Right atrium auricular region (tissue), 2 donors: ENCODE data around the gene AAK1. TPM values are rescaled to one million over a fixed set of nuclear protein-coding genes. Genes with fewer than 3 reads are reported as not detected.

Source experiments
- DNase-seq: peaks from one replicate; pipeline ENCODE4 v3.0.0-alpha.2; 2019; ENCODE audit warnings: low spot score
- H3K27ac ChIP-seq, 2 donors: fragments of 200-600 bp; sonication (generic); 1 replicate in 1 of 2; 2 replicates in 1 of 2; pipeline ENCODE4 v1.5.1; 2016 to 2019
- H3K27me3 ChIP-seq, 2 donors: fragments of 200-600 bp; sonication (generic); one replicate each; pipeline versions ENCODE4 v1.5.1 to v1.6.0; 2017 to 2019
- H3K36me3 ChIP-seq: fragments of 200-600 bp; sonication (generic); one replicate; pipeline ENCODE4 v1.5.1; 2016
- H3K4me1 ChIP-seq, 2 donors: fragments of 200-600 bp; sonication (generic); one replicate each; pipeline versions ENCODE4 v1.5.1 to v1.6.0; 2017 to 2019
- H3K4me3 ChIP-seq, 2 donors: fragments of 200-600 bp; sonication (generic); 1 replicate in 1 of 2; 2 replicates in 1 of 2; pipeline ENCODE4 v1.5.1; 2017 to 2019; ENCODE audit warnings: mild to moderate bottlenecking in 1 of 2, moderate library complexity in 1 of 2
- H3K9me3 ChIP-seq, 2 donors: fragments of 200-600 bp; sonication (generic); one replicate each; pipeline ENCODE4 v1.5.1; 2019
- total RNA-seq, 2 donors: library from RNA; depleted of rRNA; stranded (reverse); fragments of >200 nt; gene quantifications; one replicate each; pipeline ENCODE4 v1.1.0, GENCODE V29; 2016
- TF ChIP-seq, protein P1 (sequence below), 2 donors: fragments of 200-600 bp; sonication (generic); IDR thresholded peaks; one replicate each; pipeline ENCODE4 v1.5.1; 2019; ENCODE audit warnings: antibody characterized with exemption in 2 of 2

Gene AAK1
- total RNA-seq, 2 donors from 2014 or later, result 50.4 to 62.6 TPM

DNA sequence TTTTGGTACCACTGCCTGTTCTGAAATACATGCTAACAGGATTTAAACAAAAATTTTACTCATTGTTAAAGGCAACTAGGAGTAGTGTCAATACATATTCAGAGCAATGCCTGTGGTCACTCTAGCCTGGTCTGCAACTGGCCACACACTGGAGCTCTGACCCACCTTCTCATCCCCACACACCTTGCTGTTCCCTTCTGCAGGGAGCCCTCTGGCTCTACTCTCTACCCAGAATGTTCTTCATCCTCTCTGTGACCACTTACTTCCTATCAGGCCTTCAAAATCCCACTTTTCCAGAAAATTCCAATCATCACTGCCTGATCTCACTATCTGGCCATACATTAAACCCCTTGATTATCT is 104.0 kb downstream of the AAK1 start:
- no peak overlapping the region for H3K4me3 ChIP-seq
- no peak for DNase-seq
- H3K27ac ChIP-seq, result no peak overlapping the region
- H3K4me1 ChIP-seq, result peaks cover 0 to 13% of the 10 kb centered on the region in 2 donors
- TF ChIP-seq, protein P1, sequence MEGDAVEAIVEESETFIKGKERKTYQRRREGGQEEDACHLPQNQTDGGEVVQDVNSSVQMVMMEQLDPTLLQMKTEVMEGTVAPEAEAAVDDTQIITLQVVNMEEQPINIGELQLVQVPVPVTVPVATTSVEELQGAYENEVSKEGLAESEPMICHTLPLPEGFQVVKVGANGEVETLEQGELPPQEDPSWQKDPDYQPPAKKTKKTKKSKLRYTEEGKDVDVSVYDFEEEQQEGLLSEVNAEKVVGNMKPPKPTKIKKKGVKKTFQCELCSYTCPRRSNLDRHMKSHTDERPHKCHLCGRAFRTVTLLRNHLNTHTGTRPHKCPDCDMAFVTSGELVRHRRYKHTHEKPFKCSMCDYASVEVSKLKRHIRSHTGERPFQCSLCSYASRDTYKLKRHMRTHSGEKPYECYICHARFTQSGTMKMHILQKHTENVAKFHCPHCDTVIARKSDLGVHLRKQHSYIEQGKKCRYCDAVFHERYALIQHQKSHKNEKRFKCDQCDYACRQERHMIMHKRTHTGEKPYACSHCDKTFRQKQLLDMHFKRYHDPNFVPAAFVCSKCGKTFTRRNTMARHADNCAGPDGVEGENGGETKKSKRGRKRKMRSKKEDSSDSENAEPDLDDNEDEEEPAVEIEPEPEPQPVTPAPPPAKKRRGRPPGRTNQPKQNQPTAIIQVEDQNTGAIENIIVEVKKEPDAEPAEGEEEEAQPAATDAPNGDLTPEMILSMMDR (IDR thresholded peaks at IDR 0.05), result no peak
- no peaks in the 10 kb centered on the region for H3K27me3 ChIP-seq
- no peaks in the 10 kb centered on the region for H3K9me3 ChIP-seq
- peaks cover 21% of the 10 kb centered on the region for H3K36me3 ChIP-seq

DNA sequence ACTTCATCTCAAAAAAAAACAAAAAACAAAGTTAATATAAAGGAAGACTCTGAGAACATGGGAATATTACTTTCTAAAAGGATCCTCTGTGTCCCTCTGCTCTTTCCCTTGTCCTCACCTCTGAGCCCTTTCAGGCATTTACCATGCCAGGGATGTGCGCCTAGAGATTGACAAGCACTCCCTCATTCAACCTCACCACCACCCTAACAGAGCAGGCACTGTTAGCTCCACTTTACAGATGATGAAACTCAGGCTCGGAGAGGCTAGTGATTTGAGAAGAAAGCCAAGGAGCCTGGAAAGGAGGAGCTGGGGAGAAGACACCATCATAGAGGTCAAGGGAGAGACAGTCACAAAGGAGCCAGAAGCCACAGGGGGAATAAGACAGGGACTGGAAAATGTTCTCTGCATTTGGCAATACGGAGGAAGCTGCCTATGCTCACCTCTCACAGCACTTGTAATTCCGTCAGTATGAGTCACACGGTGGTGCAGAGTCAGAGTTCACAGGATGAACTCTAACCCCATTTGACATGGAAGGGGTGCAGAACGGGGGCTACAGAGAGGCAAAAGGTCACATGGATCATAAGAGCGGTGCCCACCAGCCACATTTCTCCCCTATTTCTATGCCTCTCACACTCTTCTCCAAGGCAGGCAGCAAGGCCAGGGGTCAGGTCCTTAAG is 104.5 kb downstream of the AAK1 start:
- no peak overlapping the region for H3K27ac ChIP-seq
- H3K27me3 ChIP-seq, result no peaks in the 10 kb centered on the region
- peaks cover 19% of the 10 kb centered on the region for H3K36me3 ChIP-seq
- TF ChIP-seq, protein P1 (IDR thresholded peaks at IDR 0.05), result no peak
- no peak overlapping the region for H3K4me3 ChIP-seq
- H3K9me3 ChIP-seq, result peaks cover 0 to 2% of the 10 kb centered on the region in 2 donors
- DNase-seq, result no peak
- peaks cover 0 to 10% of the 10 kb centered on the region in 2 donors for H3K4me1 ChIP-seq

DNA sequence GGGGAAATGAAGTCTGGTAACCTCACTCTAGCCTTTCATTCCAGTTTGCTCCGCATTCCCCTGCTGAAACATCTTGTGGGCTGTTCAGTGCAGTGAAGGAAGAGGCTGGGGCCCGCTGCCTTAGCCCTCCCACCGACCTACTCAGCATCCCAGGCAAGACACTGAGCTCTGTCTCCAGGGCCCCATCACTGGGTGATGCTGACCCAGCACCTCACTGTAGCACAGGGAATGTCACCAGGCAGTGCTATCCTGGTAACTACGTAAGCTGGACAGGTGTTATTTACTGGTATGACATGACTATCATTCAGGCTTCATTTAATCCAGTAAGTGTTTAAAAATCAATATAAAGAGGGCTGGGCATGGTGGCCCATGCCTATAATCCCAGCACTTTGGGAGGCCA is 105.3 kb downstream of the AAK1 start:
- no peak overlapping the region for H3K4me3 ChIP-seq
- TF ChIP-seq, protein P1 (IDR thresholded peaks at IDR 0.05), result no peak
- peaks cover 0 to 8% of the 10 kb centered on the region in 2 donors for H3K9me3 ChIP-seq
- no peak overlapping the region for H3K27ac ChIP-seq
- no peaks in the 10 kb centered on the region for H3K27me3 ChIP-seq
- H3K36me3 ChIP-seq, result peaks cover 12% of the 10 kb centered on the region
- peaks cover 0 to 10% of the 10 kb centered on the region in 2 donors for H3K4me1 ChIP-seq
- DNase-seq, result no peak

DNA sequence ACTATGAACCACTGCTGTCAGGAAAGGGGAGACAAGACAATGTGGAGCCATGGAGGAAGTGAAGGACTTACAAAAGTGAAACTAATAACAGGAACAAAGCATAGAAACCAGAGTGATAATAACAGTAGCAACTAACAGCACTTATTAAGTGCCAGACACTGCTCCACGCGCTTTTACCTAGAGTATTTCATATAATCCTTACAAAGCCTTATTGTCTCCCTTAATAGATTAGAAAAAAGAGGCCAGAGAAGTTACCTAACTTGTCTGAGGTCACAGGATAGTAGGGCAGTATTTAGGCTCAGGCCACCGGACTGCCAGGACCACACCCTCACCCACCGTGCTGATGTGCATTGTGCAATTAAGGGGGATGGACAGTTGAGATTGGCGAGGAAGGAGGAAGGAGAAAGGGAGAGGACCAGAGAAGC is 107.7 kb downstream of the AAK1 start:
- TF ChIP-seq, protein P1 (IDR thresholded peaks at IDR 0.05), result no peak
- Histone ChIP-seq H3K27ac (no peak overlapping the region), H3K36me3 (peaks cover 16% of the 10 kb centered on the region), H3K27me3 (no peaks in the 10 kb centered on the region), H3K4me3 (no peak overlapping the region), H3K9me3 (peaks cover 0 to 11% of the 10 kb centered on the region in 2 donors), H3K4me1 (peaks cover 0 to 10% of the 10 kb centered on the region in 2 donors)
- no peak for DNase-seq

DNA sequence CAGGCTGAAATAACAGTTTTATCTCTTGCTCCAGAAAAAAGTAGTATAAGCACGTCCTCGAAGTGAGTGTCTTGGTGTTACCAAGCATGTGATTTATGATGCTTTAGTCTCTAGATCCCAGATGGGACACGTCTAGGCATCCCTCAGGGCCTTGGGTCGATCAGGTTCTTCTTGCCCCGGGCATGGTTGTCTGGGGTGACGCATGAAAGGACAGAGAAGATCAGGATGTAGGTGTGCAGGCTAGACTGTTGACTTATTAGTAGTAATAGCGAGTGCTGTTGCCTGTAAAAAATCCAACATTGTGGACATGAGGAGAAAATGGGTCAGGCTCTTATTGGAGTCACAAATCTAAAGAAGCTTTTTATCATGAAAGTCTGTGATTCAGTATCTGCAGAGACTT is 112.4 kb downstream of the AAK1 start:
- no peak for DNase-seq
- H3K9me3 ChIP-seq, result peaks cover 0 to 11% of the 10 kb centered on the region in 2 donors
- no peak overlapping the region for H3K27ac ChIP-seq
- no peaks in the 10 kb centered on the region for H3K27me3 ChIP-seq
- H3K36me3 ChIP-seq, result peaks cover 49% of the 10 kb centered on the region
- H3K4me1 ChIP-seq, result peaks cover 0 to 5% of the 10 kb centered on the region in 2 donors
- no peak overlapping the region for H3K4me3 ChIP-seq
- TF ChIP-seq, protein P1 (IDR thresholded peaks at IDR 0.05), result no peak

DNA sequence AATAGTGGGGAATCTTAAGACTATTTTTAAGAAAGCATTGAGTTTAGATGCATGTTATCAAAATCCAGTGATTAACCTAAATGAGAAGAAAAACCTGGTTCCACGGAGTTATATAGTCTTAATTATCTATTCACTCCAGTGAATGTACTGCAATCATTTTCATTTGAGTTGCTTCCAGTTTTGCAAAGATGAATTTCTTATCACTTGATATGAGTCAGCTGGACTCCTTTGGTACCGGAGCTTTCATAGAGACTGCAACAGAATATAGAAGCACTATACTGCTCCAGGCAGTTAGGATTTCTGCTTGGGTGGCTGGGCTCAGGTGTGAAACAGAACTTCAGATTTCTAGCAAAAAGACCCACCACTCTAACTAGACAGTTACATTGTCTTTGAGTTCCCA is 114.1 kb downstream of the AAK1 start:
- TF ChIP-seq, protein P1 (IDR thresholded peaks at IDR 0.05), result no peak
- DNase-seq, result no peak
- no peaks in the 10 kb centered on the region for H3K4me1 ChIP-seq
- H3K27ac ChIP-seq, result no peak overlapping the region
- H3K9me3 ChIP-seq, result peaks cover 0 to 11% of the 10 kb centered on the region in 2 donors
- H3K27me3 ChIP-seq, result no peaks in the 10 kb centered on the region
- peaks cover 66% of the 10 kb centered on the region for H3K36me3 ChIP-seq
- no peak overlapping the region for H3K4me3 ChIP-seq
